ENCODE measurements around the gene SLFN14. TPM values are rescaled to one million over a fixed set of nuclear protein-coding genes. Genes with fewer than 3 reads are reported as not detected.
"Not testable (repeated sequence)": the region's sequence is repeated elsewhere in the genome, so short reads cannot be mapped to it uniquely, and the experiment has no call there.

Gene SLFN14
- total RNA-seq, 1 donor from 2014 or later = not detected

- Mint-ChIP-seq H3K36me3 (ENCODE audit: unreplicated experiment) (no peaks in the 10 kb centered on the region), H3K4me1 (ENCODE audit: low read depth, unreplicated experiment) (no peaks in the 10 kb centered on the region), H3K9me3 (ENCODE audit: unreplicated experiment) (no peaks in the 10 kb centered on the region), H3K4me3 (ENCODE audit: unreplicated experiment) (no peak overlapping the region), H3K27ac (ENCODE audit: unreplicated experiment) (no peak overlapping the region), H3K27me3 (ENCODE audit: unreplicated experiment) (peaks cover 3% of the 10 kb centered on the region)
- TF ChIP-seq, protein P1, sequence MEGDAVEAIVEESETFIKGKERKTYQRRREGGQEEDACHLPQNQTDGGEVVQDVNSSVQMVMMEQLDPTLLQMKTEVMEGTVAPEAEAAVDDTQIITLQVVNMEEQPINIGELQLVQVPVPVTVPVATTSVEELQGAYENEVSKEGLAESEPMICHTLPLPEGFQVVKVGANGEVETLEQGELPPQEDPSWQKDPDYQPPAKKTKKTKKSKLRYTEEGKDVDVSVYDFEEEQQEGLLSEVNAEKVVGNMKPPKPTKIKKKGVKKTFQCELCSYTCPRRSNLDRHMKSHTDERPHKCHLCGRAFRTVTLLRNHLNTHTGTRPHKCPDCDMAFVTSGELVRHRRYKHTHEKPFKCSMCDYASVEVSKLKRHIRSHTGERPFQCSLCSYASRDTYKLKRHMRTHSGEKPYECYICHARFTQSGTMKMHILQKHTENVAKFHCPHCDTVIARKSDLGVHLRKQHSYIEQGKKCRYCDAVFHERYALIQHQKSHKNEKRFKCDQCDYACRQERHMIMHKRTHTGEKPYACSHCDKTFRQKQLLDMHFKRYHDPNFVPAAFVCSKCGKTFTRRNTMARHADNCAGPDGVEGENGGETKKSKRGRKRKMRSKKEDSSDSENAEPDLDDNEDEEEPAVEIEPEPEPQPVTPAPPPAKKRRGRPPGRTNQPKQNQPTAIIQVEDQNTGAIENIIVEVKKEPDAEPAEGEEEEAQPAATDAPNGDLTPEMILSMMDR (IDR thresholded peaks at IDR 0.05; ENCODE audit: partially characterized antibody, unreplicated experiment) = peak; percentile 21
- no peak for DNase-seq
Measured at GRCh38 chr17:35539659-35540026, 21.0 kb downstream of the SLFN14 start.

DNA sequence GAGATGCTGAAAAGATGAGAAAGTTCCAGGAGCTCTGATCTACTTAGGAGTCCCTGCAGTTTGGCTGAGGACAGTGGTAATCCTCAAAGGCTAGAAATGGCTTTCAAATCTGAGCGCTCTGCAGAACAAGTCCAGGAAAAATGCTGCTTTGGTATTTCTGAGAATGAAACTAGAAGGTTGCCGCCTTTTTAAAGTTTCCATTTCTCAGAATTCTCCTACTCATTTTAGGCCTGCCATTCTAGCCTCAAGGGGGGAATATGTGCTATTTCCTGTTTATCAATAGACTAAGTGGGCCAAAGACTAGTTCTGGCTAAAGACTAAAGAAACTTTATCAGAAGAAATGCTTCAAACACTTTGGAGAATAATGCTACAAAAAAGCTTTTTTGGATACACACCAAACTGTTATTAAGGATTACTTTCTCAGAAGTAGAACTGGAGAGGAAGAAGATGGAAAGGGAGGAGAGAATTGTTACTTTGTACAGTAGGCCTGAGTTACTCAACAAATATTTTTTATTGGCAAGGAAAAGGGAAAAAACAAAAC, 22.9 kb downstream of the SLFN14 start, which contains the start of gene SLFN12L:
TSS of gene SLFN12L (minus strand) at position 78 of the 541 bp plus-strand sequence. CDS start 15,314 bp downstream, outside the sequence.
- Mint-ChIP-seq H3K36me3 (ENCODE audit: unreplicated experiment) (no peaks in the 10 kb centered on the region), H3K4me1 (ENCODE audit: low read depth, unreplicated experiment) (no peaks in the 10 kb centered on the region), H3K4me3 (ENCODE audit: unreplicated experiment) (no peak within 1 kb of the TSS), H3K27ac (ENCODE audit: unreplicated experiment) (no peak within 1 kb of the TSS), H3K9me3 (ENCODE audit: unreplicated experiment) (no peaks in the 10 kb centered on the region), H3K27me3 (ENCODE audit: unreplicated experiment) (peaks cover 3% of the 10 kb centered on the region)
- no peak for DNase-seq
- TF ChIP-seq, protein P1 (IDR thresholded peaks at IDR 0.05; ENCODE audit: partially characterized antibody, unreplicated experiment) = no peak

- no peak for DNase-seq
Measured at GRCh38 chr17:35536664-35537171, 23.9 kb downstream of the SLFN14 start.

GRCh38 chr17:35535406-35535805, 25.2 kb downstream of the SLFN14 start:
- H3K4me1 Mint-ChIP-seq (ENCODE audit: low read depth, unreplicated experiment); H3K27ac Mint-ChIP-seq (ENCODE audit: unreplicated experiment); H3K36me3 Mint-ChIP-seq (ENCODE audit: unreplicated experiment); H3K9me3 Mint-ChIP-seq (ENCODE audit: unreplicated experiment); H3K27me3 Mint-ChIP-seq (ENCODE audit: unreplicated experiment); DNase-seq; H3K4me3 Mint-ChIP-seq (ENCODE audit: unreplicated experiment): not testable (repeated sequence)

More at GRCh38 chr17:35536664-35537171, 23.9 kb downstream of the SLFN14 start:
- H3K4me1 Mint-ChIP-seq (ENCODE audit: low read depth, unreplicated experiment) = no peaks in the 10 kb centered on the region
- no peaks in the 10 kb centered on the region for H3K9me3 Mint-ChIP-seq (ENCODE audit: unreplicated experiment)
- H3K27me3 Mint-ChIP-seq (ENCODE audit: unreplicated experiment) = peaks cover 3% of the 10 kb centered on the region
- H3K36me3 Mint-ChIP-seq (ENCODE audit: unreplicated experiment) = no peaks in the 10 kb centered on the region
- TF ChIP-seq, protein P1 (IDR thresholded peaks at IDR 0.05; ENCODE audit: partially characterized antibody, unreplicated experiment) = no peak
- H3K27ac Mint-ChIP-seq (ENCODE audit: unreplicated experiment) = no peak overlapping the region
- H3K4me3 Mint-ChIP-seq (ENCODE audit: unreplicated experiment) = no peak overlapping the region

DNA sequence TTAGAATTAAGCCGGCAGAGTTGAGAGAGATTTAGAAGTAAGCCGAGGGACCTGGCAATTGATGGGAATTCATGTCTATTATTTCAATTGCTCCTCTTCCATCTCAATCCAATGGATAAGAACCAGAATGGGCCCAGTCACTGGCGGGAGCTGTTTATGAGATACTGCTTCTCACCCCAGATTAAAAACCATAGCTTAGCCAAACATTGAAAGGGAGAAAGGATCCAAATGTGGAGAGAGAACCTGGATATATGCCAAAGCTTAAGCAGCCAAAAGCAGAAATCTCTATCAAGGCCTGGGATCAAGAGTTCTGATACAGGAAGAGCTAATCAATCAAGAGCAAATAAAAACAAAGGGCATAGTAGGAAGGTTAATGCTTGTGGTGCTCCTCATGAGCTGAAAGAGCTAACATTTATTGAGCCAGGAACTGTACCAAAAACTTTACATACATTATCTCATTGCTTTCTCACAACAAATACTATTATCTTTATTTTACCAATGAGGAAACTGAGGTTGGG, 26.0 kb downstream of the SLFN14 start:
- Mint-ChIP-seq H3K4me1 (ENCODE audit: low read depth, unreplicated experiment) (peaks cover 6% of the 10 kb centered on the region), H3K27ac (ENCODE audit: unreplicated experiment) (no peak overlapping the region), H3K4me3 (ENCODE audit: unreplicated experiment) (no peak overlapping the region), H3K36me3 (ENCODE audit: unreplicated experiment) (no peaks in the 10 kb centered on the region), H3K9me3 (ENCODE audit: unreplicated experiment) (no peaks in the 10 kb centered on the region), H3K27me3 (ENCODE audit: unreplicated experiment) (no peaks in the 10 kb centered on the region)
- TF ChIP-seq, protein P1 (IDR thresholded peaks at IDR 0.05; ENCODE audit: partially characterized antibody, unreplicated experiment) = no peak
- DNase-seq = no peak

Measured in glutamatergic neuron (in vitro differentiated cells).